ENCODE data around the gene TMEM132D.

TMEM132D gene

DNA sequence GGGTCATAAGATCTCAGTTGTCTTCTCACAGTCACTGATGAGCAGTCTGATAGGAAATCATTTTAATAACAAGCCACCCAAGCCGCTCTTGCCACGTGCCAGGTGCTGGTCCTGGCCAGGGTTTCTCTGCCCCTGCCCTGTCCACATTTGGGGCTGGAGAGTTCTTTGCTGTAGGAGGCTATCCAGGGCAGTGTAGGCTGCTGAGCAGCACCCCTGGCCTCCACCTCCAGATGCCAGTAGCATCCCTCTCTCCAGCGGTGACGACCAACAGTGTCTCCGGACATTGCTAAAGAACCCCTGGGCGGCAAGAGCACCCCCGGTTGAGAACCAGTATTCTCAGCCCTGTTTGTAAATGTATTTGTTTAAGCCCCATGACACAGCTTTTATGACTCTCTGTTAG is 806.9 kb downstream of the TMEM132D start:
- no peak for ATAC-seq

DNA sequence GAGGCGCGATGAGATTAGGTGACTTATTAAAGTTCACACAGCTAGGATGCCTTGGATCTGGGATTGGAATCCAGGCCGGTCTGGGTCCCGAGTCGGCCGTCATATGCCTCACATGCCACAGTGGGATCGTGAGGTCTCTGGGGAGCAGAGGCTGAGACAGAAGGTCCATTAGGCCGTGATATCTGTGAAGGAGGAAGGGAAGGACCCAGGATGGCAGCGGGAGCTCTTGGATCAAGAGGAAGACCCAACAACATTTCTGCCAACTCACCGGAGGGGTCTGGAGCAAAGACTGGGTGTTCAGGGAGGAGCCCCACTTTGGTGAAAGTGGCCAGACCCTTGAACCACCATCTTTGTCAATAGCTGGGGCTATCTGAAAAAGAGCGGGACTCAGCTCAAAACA is 807.6 kb downstream of the TMEM132D start:
- no peak for ATAC-seq
- no peak for DNase-seq

More for the DNA sequence above, 806.9 kb downstream of the TMEM132D start:
- DNase-seq: no peak

- ATAC-seq: no peak
Measured at GRCh38 chr12:129089576-129089975, 814.2 kb downstream of the TMEM132D start.

GRCh38 chr12:129084875-129085826 is 818.7 kb downstream of the TMEM132D start:
- DNase-seq (no peak), ATAC-seq (no peak)

More at GRCh38 chr12:129089576-129089975, 814.2 kb downstream of the TMEM132D start:
- no peak for DNase-seq

DNA sequence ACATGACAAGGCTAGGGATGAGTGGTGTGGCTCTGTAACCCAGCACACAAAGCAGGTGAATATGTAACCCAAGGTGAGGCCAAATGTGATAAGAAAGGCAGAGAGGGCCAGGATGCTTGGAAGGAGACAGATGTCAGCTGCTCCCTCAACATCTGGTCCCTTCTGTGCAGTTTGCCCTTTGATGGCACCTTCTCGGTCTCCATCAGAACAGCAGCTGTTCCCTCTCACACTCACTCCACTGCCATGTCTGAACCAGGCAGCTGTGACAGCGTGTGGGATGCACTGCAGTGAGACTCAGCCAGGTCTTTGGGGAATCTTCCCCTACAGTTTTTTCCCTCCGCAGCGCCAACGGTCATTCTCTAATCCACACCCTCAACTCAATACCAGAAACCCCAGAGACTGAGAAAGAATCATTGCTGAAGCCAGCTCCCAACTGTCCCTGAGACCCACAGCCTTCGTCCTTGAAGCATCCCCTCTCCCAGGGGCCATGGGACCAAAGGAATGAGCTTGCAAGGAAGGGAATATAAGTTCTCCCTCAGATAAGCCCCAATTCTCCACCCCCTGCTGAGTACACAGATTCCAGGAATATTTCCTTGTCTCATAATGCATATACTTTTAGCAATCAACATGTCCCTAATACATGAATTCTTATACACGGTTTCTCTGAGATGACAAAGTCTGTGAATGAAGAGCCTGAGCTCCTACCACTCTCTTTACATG is 820.5 kb downstream of the TMEM132D start:
- no peak for ATAC-seq

DNA sequence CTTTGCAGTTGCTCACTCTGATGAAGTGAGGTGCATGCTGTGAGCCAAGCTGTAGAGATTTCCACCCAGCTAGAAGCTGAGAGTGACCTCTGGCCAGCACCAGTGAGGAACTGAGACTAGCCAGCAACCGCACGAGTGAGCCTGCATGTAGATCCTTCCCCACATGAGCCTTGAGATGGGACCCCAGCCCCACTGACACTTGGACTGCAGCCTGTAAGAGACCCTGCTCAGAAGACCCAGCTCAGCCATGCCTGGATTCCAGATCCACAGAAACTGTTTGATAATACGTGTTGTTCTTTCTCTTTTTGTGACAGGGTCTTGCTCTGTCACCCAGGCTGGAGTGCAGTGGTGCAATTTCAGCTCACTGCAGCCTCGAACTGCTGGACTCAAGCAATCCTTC is 821.4 kb downstream of the TMEM132D start:
- DNase-seq (no peak), ATAC-seq (no peak)

More for the DNA sequence above, 820.5 kb downstream of the TMEM132D start:
- no peak for DNase-seq

GRCh38 chr12:129081755-129082250 is 822.0 kb downstream of the TMEM132D start:
- no peak for ATAC-seq
- no peak for DNase-seq

DNA sequence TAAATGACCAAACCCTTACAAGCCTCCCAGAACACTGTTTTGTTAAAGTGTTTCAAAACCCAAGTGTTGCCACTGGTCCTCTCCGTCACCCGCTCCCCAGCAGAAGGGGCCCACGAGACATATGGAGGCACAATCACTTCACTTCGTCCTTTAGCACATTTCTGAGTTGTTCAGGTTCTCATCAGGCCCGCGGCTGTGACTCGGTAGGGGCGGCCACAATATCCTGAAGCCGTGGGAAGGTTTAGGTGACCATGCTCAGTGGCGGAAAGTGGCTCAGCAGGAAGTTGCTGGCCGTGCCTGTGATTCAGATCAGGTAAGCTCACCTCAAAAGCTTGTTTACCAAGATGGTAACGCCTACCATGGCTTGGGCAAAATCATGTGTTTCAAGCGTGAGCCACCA is 823.0 kb downstream of the TMEM132D start:
- DNase-seq (no peak), ATAC-seq (no peak)

- ATAC-seq (no peak), DNase-seq (no peak)
Measured at GRCh38 chr12:129080391-129080790, 823.4 kb downstream of the TMEM132D start.

DNA sequence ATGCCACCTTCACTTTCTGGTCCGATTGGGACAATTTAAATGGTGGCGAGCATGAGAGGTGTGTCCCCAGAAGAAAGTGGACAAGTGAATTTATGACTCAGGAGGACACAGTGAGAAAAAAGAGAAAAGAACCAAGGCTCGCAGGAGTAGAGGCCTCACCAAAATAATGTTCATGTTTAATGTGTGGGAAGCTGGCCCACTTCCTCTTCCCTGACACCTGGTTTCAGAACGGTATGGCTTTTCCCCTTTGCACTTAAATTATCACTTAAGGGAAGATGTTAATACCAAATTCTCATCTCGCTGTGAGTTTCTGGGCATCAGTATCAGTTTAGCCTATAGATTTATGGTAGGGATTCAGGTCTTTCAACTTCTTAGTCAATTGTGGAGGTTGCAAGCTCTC is 824.1 kb downstream of the TMEM132D start:
- DNase-seq (no peak), ATAC-seq (no peak)

DNA sequence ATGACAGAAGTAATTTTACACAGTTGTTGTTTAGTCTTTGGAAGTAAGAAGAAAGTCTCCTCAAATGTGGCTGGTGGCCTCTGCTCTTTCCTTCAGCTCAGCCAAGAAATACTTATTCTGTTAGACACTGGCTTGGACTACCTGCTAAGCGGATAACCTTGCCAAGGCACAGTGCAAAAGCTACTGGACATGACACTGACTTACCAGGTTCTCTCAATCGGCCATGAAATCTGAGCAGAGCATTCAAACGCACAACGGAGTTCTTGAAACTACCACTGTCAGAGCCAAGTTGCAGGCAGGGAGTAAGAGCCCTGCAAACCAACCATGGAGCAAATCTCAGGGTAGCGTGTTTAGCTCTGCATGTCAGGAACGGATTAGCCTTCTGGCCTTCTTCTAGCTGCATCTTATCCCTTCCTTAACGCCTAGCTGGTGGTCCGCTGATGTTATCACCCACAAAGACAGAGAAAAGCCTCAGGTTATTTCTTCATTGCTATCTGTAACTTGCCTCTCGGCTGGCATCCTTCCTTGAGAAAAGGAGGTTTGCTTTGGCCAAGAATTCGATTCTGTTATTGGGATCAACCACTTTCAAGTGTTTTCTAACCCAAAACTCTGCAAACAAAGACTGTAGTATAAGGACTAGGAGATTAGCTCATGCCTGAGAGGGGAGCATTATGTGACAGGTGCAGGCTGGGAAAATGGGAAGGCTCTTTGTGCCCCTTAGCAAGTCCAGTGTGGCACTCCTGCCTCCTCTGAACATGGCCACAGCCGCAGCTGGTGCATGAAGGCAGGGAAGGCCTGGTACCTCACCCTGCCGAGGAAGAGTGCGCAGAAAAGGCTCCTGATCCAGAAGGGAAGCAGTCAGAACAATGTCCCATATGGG is 827.1 kb downstream of the TMEM132D start:
- DNase-seq (no peak), ATAC-seq (no peak)

DNA sequence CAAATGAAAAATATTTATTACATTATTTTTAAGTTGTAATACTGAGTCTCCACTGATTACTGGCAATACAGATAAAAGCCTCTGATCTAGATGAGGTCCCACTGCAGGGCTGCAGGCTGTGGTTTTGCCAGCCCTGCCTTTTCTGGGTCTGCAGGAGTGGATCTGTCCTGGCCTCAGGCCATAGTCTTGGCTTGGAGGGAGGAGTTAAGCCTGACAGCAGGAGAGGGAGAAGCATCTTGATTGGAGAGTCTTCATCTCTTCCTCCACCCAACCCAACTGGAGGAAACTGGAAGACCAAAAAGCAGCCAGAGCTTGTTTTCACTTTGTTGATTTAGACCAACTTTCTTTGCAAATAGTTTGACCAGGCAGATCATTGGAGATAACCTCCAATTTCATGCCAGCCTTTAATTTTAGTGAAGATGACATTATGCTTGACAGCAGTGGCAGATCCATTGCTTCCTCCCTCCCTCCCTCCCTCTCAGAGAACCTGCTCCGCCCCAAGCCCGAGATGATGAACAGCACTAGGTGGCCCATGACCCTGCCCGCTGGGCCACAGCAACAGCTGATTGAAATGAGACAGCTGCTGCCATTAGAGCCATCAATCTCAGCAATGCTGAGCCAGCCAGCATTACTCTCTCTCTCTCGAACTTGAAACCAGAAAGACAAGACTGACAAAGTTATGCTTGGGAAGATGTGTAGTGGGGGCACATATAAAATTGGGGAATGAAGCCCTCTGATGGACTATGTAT is 828.2 kb downstream of the TMEM132D start:
- ATAC-seq (no peak), DNase-seq (no peak)

DNA sequence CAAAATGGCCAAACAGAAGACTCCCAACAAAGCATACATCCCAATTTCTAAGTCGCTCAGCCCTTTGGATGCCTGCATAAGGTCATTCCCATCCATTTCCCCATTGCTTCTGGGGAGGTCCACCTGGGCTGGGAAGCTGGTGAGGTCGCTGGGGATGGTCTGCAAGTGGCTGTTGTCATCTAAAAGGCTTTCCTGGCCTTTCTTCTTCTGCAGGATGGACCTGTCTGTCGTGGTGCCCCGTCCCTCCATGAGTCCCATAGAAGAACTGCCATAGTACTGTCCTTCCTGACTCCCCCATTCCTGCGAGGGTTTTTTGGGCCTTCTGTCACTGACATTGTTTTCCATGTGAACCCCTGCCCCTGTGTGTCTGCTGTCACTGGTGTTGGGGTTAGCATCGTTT is 829.4 kb downstream of the TMEM132D start:
- DNase-seq: no peak
- no peak for ATAC-seq

- ATAC-seq: no peak
- no peak for DNase-seq
Measured at GRCh38 chr12:129073157-129073915, 830.5 kb downstream of the TMEM132D start.

DNA sequence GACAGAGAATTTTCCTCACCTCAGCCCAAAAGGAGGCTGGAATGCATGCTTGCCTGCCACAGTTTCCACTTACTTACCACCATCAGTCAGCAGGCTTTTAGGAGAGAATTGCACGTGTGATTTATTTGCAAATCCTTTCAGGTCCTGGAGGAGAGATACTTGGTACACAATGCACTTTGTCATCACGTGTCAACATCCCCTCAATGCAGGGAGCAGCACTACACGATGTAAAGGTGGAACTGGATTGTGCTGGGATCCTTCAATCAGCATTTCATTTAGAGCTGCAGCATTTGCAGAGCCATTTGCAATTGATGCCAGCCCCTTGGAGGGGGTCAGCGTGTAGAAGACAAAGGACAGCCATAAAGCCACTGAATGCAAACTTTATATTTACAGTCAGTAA is 832.5 kb downstream of the TMEM132D start:
- ATAC-seq (no peak), DNase-seq (no peak)

GRCh38 chr12:129069886-129070285 is 833.9 kb downstream of the TMEM132D start:
- no peak for ATAC-seq
- DNase-seq: no peak

- DNase-seq (no peak), ATAC-seq (no peak)
Measured at GRCh38 chr12:129068684-129069083, 835.1 kb downstream of the TMEM132D start.

GRCh38 chr12:129067491-129067890 is 836.3 kb downstream of the TMEM132D start:
- ATAC-seq: no peak

GRCh38 chr12:129064209-129064855 is 839.5 kb downstream of the TMEM132D start:
- no peak for ATAC-seq
- no peak for DNase-seq

More at GRCh38 chr12:129067491-129067890, 836.3 kb downstream of the TMEM132D start:
- DNase-seq: no peak

GRCh38 chr12:129063600-129063999 is 840.2 kb downstream of the TMEM132D start:
- no peak for DNase-seq
- no peak for ATAC-seq
